IPS DF 19.7 (cell line): ENCODE results near the gene PLA2G4A.

Experiments
- DNase-seq: peaks from one replicate; pipeline ENCODE4 v3.0.0-alpha.2; 2013; ENCODE audit warnings: low read depth, low spot score

Gene PLA2G4A

GRCh38 chr1:186831168-186831567, 2.4 kb downstream of the PLA2G4A start:
- no peak for DNase-seq

GRCh38 chr1:186834399-186834958, 5.7 kb downstream of the PLA2G4A start:
- DNase-seq: no peak

- DNase-seq: no peak
Measured at GRCh38 chr1:186835448-186835847, 6.7 kb downstream of the PLA2G4A start.

- DNase-seq: no peak
Measured at GRCh38 chr1:186837806-186838205, 9.1 kb downstream of the PLA2G4A start.

- DNase-seq: no peak
Measured at GRCh38 chr1:186838380-186839040, 9.8 kb downstream of the PLA2G4A start.

- DNase-seq: no peak
Measured at GRCh38 chr1:186839041-186839400, 10.3 kb downstream of the PLA2G4A start.

- no peak for DNase-seq
Measured at GRCh38 chr1:186841599-186841998, 12.8 kb downstream of the PLA2G4A start.

GRCh38 chr1:186842547-186842946, 13.8 kb downstream of the PLA2G4A start:
- no peak for DNase-seq

- no peak for DNase-seq
Measured at GRCh38 chr1:186843226-186843625, 14.5 kb downstream of the PLA2G4A start.

- DNase-seq: no peak
Measured at GRCh38 chr1:186843931-186844330, 15.2 kb downstream of the PLA2G4A start.

- DNase-seq: no peak
Measured at GRCh38 chr1:186845576-186846210, 16.9 kb downstream of the PLA2G4A start.

GRCh38 chr1:186848509-186849130, 19.9 kb downstream of the PLA2G4A start:
- no peak for DNase-seq

- DNase-seq: no peak
Measured at GRCh38 chr1:186849271-186849671, 20.5 kb downstream of the PLA2G4A start.

GRCh38 chr1:186849826-186850225, 21.1 kb downstream of the PLA2G4A start:
- DNase-seq: no peak

GRCh38 chr1:186854102-186854501, 25.4 kb downstream of the PLA2G4A start:
- DNase-seq: no peak

GRCh38 chr1:186858923-186859322, 30.2 kb downstream of the PLA2G4A start:
- DNase-seq: no peak

GRCh38 chr1:186859995-186860394, 31.2 kb downstream of the PLA2G4A start:
- no peak for DNase-seq

GRCh38 chr1:186864296-186864695, 35.5 kb downstream of the PLA2G4A start:
- no peak for DNase-seq

- DNase-seq: no peak
Measured at GRCh38 chr1:186865253-186865652, 36.5 kb downstream of the PLA2G4A start.

- DNase-seq: no peak
Measured at GRCh38 chr1:186865857-186866256, 37.1 kb downstream of the PLA2G4A start.

GRCh38 chr1:186869526-186870228, 40.9 kb downstream of the PLA2G4A start:
- DNase-seq: no peak

GRCh38 chr1:186871784-186872183, 43.0 kb downstream of the PLA2G4A start:
- DNase-seq: peak; percentile 23
